Measurements from ENCODE around the gene GYG2. TPM values are rescaled to one million over a fixed set of nuclear protein-coding genes. Genes with fewer than 3 reads are reported as not detected.

GYG2 gene
- total and polyA plus RNA-seq, 2 of the 8 experiments (the other 6 are each of a cell fraction or from before 2014, with no cell fraction given) = 52.8 to 65.3 TPM

- Histone ChIP-seq H3K79me2 (ENCODE audit: control insufficient read depth in 1 of 2, insufficient read depth in 2 of 2, low read length in 2 of 2) (no peaks in the 10 kb centered on the region), H3K23me2 (ENCODE audit: low read depth, low read length) (no peaks in the 10 kb centered on the region), H2BK5ac (ENCODE audit: low read depth, low read length) (no peak overlapping the region), H4K91ac (replicated peaks; ENCODE audit: insufficient read length, low read length) (no peak overlapping the region), H3K4me2 (ENCODE audit: insufficient read depth in 1 of 2, low read depth in 2 of 2, low read length in 2 of 2) (no peak overlapping the region), H3K4ac (replicated peaks; ENCODE audit: insufficient read length, low read depth, low read length) (no peak overlapping the region), H3K23ac (ENCODE audit: insufficient read length) (no peak overlapping the region), H4K8ac (ENCODE audit: extremely low read depth, insufficient read depth, low read length) (no peak overlapping the region), H2AK5ac (ENCODE audit: low read depth, low read length) (no peak overlapping the region), H2BK15ac (ENCODE audit: low read length) (no peak overlapping the region), H3K9ac (replicated peaks in 1 of 4; ENCODE audit: extremely low read depth in 1 of 4, low read depth in 3 of 4, low read length in 3 of 4) (no peak overlapping the region), H4K5ac (ENCODE audit: insufficient read length, low read depth, low read length) (no peak overlapping the region), H3K79me1 (ENCODE audit: low read depth, low read length) (no peaks in the 10 kb centered on the region), H3K56ac (replicated peaks; ENCODE audit: insufficient read length, low read depth, low read length) (no peak overlapping the region), H3K18ac (ENCODE audit: extremely low read depth, low read length) (no peak overlapping the region), H4K20me1 (replicated peaks in 1 of 2; ENCODE audit: control insufficient read depth in 1 of 2, insufficient read depth in 2 of 2, low read length in 2 of 2) (no peaks in the 10 kb centered on the region), H3K4me1 (replicated peaks in 1 of 4; ENCODE audit: control insufficient read depth in 3 of 4, insufficient read depth in 4 of 4, low read length in 3 of 4) (no peaks in the 10 kb centered on the region), H3K14ac (ENCODE audit: insufficient read length) (no peak overlapping the region), H2BK12ac (ENCODE audit: low read depth, low read length) (no peak overlapping the region), H3K36me3 (ENCODE audit: control insufficient read depth in 2 of 4, insufficient read depth in 4 of 4, low read length in 3 of 4) (no peaks in the 10 kb centered on the region), H2BK120ac (replicated peaks; ENCODE audit: low read depth, low read length) (no peak overlapping the region), H3K27me3 (replicated peaks in 1 of 4; ENCODE audit: control insufficient read depth in 3 of 4, extremely low read depth in 1 of 4, insufficient read depth in 3 of 4, low read length in 3 of 4) (no peaks in the 10 kb centered on the region), H2AFZ (ENCODE audit: low read length) (no peak overlapping the region), H3K27ac (ENCODE audit: low read depth, low read length) (no peak overlapping the region), H3K9me3 (ENCODE audit: insufficient read depth in 2 of 2, low read depth in 1 of 2, low read length in 1 of 2) (no peaks in the 10 kb centered on the region), H3K4me3 (ENCODE audit: extremely low read depth in 1 of 4, insufficient read depth in 2 of 4, low read depth in 3 of 4, low read length in 4 of 4) (no peak overlapping the region), H2BK20ac (ENCODE audit: low read length) (no peak overlapping the region)
- peak; percentile 13 for FAIRE-seq
- POLR2A ChIA-PET (ENCODE audit: partially characterized antibody) = interaction anchor here (0.9 kb wide), 1 partner anchor 11 kb away, joined by 4 read pairs; no protein-coding TSS in a partner anchor
- CTCF ChIA-PET (ENCODE audit: partially characterized antibody) = interaction anchor here (0.7 to 1.6 kb wide), 3 partner anchors 11 to 45 kb away, joined by 3 to 4 read pairs (median 3); no protein-coding TSS in a partner anchor
- DNase-seq (ENCODE audit: low read depth in 1 of 2, low spot score in 2 of 2) = no peak
- 97% methylated on average over 7 of the region's 9 CpGs; no CpG with 5 or more reads in 1 of the 2 experiments for WGBS, 2 experiments (ENCODE audit: extremely low coverage in 1 of 2, insufficient coverage in 1 of 2, insufficient read length in 1 of 2, insufficient replicate concordance in 2 of 2, low coverage in 1 of 2, low lambda C conversion rate in 2 of 2, missing lambda C conversion rate in 1 of 2)
- TF ChIP-seq BACH1 (IDR thresholded peaks at IDR 0.05; ENCODE audit: low read length) (no peak), EGR1 (IDR thresholded peaks at IDR 0.05; ENCODE audit: borderline replicate concordance, low read depth, low read length) (no peak), CTBP2 (IDR thresholded peaks at IDR 0.05; ENCODE audit: borderline replicate concordance, insufficient read depth, insufficient read length, low read length) (no peak), SIRT6 (IDR thresholded peaks at IDR 0.05; ENCODE audit: low read length) (no peak), GABPA (IDR thresholded peaks at IDR 0.05; ENCODE audit: borderline replicate concordance, insufficient read depth, low read length) (no peak), CTCF (IDR thresholded peaks at IDR 0.05; ENCODE audit: control extremely low read depth in 1 of 3, insufficient read depth in 1 of 3, low read depth in 1 of 3, low read length in 3 of 3) (peak in 1 of 3 experiments; percentile 9; a peak in 1 of 4 replicates), JUN (IDR thresholded peaks at IDR 0.05; ENCODE audit: low read depth, low read length) (no peak), RAD21 (IDR thresholded peaks at IDR 0.05 in 1 of 2, conservative IDR thresholded peaks at IDR 0.05 in 1 of 2; ENCODE audit: low read depth in 2 of 2, low read length in 2 of 2) (peak; percentile 33 to 40), ASH2L (IDR thresholded peaks at IDR 0.05; ENCODE audit: low read length) (no peak)
Observed at GRCh38 chrX:2819345-2820135, 9.2 kb upstream of the GYG2 start.
